NCI-H446 (cell line): ENCODE measurements around the gene HSCB.
"Not testable (repeated sequence)": the region's sequence is repeated elsewhere in the genome, so short reads cannot be mapped to it uniquely, and the experiment has no call there.

Experiments
- DNase-seq, 2 experiments: peaks; one replicate each; lab custom pipeline; 2025; lab: John Stamatoyannopoulos, UW

Gene HSCB

DNA sequence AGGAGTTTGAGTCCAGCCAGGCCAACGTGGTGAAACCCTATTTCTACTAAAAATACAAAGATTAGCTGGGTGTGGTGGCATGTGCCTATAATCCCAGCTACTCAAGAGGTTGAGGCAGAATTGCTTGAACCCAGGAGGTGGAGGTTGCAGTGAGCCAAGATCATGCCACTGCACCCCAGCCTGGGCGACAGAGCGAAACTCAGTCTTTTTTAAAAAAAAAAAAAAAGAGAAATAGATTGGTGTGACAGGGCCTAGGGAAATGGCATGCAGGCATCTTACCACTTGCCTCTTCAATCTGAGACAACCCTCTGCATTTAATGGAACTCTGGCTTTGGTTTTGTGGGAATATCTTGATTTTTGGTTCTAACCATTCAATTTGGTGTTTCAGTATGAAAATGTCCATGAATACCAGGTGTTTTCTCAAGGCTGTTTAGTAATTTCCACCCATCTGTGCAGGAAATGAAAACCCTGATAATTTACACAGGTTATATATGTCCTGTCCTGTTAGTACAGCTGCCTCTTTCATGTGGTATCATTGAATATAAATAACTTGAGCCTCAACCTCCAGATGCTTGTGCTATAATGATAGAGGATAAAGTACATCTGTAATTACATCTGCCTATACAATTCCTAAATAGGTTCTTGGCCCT, 50.1 kb downstream of the HSCB start:
- no peak for DNase-seq

DNA sequence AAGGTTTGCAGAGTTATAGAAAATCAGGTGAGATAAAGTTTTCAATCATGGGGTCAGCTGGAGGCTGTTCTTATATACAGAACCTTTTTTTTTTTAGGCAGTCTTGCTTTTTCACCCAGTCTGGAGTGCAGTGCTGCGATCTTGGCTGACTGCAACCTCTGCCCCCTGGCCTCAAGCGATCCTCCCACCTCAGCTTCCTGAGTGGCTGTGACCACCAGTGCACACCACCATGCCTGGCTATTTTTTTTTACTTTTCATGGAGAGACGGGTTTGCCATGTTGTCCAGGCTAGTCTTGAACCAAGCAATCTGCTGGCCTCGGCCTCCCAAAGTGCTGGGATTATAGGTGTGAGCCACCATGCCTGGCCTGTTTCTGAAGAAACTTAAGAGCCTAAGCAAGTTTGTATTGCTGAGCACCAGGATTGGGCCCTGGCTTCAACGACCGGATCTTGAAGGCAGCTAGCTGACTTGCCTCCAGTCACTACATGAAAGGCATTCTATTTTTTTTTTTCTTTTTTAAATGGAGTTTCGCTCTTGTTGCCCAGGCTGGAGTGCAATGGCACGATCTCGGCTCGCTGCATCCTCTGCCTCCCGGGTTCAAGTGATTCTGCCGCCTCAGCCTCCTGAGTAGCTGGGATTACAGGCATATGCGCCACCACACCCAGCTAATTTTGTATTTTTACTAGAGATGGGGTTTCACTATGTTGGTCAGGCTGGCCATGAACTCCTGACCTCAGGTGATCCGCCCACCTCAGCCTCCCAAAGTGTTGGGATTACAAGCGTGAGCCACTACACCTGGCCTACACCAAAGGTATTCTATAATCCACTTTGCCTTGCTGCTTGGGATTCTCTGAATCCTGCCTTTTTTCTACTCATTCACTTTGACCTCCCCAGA, 50.9 kb downstream of the HSCB start:
- DNase-seq = no peak

DNA sequence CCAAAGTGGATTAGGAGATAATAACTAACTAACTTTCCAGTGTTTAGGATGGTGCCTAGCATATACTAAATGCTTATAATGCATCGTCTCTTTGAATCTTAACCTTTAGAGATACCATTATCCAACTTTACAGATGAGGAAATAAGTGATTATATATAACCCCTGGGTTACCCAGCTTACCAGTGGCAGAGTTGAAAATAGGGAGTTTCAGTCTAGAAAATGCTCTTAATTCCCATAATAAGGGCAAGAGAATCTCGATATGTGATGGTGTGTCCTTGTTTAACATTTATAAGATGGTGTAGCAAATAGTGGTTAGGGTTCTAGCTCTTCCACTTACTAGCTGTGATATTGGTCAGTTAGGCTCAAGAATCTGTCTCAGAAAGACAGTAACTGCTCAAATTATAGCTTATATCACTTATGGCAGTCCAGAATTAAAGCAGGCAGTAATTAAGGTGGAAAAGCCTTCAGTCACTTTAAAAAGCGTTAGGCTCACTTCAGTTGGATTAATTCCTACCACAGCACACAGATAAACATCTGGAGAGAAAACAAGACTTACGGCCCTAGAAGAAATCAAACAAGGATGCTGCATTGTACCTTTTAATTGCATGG, 52.2 kb downstream of the HSCB start:
- no peak for DNase-seq

DNA sequence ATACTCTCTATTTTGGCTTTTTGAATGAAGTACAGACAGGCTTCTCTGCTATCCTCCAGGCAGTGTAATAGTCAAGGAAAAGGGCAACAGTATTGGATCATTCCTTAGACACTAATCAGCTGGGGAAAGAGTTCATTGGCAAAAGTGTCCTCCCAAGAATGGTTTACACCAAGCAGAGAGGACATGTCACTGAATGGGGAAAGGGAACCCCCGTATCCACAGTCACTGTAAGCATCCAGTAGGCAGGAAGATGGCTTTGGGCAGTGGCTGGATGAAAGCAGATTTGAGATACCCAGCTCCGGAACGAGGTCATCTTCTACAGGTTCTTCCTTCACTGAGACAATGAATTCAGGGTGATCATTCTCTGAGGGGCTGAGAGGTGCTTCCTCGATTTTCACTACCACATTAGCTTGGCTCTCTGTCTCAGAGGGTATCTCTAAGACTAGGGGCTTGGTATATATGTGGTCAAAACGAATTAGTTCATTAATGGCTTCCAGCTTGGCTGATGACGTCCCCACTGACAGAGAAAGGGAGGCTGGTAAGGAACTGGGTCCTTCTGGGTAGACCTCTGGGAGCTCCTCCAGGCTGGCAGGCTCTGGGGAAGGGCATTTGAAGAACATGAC, 53.3 kb downstream of the HSCB start:
- no peak for DNase-seq

DNA sequence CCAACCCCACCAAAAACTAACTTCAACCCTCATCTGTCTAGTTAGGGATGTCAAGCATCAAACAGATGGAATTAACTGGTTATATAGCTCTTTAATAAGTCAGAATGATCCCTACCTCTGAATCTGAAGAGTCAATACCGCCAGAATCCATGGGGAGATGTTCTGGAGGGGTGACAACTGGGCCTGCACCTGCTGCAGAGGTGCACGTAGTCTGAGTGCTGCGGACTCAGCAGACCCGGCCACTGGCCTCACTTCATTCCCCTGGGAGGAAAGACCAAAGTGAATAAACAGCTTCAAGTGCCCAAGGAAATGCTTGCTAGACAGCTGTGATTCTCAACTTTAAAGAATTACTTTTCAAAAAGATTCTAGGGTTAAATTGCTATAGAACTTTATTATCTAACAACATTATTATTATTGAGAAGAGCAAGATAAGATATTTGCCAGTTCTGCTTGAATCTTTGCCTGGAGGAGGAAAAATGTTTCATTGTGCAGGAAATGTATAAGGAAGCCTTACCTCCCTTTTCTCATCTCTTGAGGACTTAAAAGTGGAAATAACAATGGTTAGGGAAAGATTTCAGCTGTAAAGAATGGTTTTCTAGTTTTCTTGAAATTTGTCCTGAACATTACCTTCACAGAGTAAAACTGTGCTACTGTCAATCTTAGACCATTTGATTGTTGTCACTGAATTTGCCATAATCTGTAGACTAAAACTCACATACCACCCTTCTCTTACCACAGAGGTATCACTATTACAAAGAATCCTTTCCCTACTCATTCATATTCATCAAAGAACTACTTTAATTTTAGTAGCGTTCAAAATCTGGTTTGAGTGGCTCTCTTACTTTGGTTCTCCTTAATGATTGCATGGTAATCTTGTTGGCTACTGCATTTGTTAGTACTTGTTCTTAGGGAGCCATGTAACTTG, 54.4 kb downstream of the HSCB start:
- DNase-seq = no peak

DNA sequence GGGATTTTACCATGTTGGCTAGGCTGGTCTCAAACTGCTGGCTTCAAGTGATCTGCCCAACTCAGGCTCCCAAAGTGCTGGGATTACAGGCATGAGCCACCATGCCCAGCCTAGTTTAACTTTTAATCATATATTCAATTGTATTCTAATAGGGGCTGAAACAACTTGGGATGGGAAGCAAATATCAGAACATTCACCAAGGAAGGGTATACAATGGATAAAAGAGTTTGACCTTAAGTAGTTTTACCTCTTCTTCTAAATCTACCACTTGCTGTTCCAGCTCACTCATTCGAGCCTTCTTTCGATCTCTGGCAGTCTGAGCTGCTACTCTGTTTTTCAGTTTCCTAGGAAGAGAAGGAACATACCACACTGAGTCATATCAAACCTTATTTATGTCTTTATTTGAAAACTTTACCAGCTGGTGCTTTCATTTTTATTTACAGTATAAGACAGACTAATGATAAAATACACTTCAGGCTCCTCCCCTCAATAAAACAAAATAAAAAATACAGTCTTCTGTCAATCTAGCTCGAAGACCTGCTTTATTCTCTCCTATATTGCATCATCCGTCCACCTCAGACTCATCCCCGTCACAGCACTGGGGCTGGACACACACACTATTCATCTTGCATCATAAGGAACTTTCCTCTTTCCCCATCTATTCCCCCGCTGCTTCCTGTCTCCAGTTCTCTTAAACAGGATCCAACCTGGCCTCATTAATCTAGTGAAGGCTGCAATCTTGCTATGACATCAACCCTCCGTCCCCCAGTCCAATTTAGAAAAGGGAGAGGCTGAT, 57.2 kb downstream of the HSCB start:
- no peak for DNase-seq

DNA sequence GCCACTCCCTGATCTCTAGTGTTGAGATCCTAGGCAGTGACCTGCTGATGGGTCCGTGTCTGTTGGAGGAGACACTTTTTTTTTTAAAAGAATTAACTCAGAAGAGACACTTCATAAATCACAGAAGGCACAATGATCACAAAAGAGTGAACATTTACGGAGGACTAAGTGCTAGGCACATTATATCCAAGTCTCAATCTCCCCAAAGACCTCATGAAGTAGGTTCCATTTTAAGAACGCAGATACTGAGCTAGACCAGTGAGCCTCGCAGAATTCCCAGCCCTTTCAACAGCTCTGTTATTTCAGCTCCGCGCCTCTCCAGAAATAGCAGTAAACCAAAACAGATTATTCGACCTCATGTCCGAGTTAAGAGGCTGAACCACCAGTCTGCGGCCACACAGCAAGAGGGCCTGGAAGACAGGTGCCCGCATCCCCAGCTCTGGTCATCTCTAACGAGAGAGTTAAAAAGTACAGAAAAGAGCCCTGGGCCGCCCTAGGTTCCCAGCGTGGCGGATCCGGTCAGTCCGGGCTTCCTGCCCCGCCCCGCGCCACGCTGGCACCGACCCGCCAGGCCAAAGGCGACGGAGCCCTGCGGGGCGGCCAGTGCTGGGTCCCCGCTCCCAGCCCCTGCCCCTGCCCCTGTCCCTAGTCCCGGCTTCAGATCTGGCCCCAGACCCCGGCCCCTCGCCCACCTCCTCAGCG, 57.9 kb downstream of the HSCB start:
- DNase-seq = peak; percentile 14 to 28

DNA sequence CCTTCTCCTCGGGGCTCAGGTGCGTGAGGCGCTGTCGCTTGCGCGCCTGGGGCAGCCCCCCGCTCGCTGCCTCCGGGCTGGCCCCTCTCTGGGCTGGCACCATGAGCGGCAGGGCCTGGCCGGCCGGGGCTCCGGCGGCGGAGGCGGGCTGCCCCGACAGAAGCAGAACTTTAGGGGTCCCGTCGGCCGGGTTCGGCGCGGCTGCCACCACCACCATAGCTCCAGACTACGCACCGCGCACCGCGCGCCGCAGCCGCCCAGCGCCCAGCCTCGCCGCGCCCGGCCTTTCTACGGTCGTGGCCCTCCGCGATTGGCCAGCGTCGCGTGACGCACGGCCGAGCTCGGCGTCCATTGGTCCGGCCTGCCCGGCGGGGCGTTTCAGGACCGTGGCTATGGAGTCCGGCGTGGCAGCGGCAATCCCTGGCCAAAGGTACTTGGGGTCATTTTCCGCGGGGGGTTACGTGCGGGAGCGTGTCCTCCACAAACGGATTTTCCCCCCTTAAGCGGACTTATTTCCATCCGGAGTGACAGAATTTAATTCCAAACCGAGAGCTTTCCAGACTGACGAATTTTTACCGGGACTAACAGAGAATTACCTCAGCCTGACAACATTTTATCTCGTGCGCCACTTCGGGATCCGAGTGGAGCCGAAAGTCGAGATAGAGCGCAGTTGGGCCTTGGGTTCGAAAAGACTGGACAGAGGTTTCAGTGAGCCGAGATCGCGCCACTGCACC, 58.6 kb downstream of the HSCB start, which contains the start of gene XBP1:
XBP1 (minus strand) TSS at position 262 of the 734 bp plus-strand sequence.
- peak; percentile 86 to 97 for DNase-seq

DNA sequence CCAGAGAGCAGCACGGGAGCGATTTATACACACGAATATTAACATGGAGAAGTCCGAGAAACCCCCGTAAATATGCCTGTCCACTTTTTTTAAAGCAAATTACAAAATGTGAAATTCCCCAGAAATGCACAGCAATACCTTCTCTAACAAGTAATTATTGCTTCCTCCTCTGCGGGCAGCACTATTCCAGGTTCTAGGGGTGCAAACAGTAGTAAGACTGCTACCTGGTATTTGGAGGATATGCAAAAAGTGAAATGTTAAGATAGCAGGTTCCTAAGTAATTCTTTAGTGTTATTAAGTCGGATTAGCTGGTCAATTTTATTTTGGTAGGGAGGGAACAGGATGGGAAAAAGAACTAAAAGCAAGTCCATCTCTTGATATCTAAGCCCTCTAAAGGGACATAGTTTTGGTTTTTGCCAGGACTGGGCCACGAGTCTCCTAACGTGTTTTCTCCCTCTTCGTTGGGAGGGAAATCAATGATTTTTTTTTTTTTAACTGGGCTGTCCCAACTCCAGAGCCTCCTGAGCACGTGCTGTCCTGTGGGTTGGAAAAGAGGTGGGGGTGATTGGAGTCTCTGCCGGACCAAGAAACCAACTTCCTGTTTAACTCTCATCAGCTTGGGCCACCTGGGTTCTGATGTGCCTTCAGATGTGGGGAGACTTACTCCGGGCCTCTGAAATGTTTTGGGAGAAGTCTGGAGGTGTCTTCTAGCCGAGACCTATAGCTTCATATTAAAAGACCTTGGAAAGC, 60.2 kb downstream of the HSCB start:
- DNase-seq = peak in 1 of 2 experiments; percentile 22

DNA sequence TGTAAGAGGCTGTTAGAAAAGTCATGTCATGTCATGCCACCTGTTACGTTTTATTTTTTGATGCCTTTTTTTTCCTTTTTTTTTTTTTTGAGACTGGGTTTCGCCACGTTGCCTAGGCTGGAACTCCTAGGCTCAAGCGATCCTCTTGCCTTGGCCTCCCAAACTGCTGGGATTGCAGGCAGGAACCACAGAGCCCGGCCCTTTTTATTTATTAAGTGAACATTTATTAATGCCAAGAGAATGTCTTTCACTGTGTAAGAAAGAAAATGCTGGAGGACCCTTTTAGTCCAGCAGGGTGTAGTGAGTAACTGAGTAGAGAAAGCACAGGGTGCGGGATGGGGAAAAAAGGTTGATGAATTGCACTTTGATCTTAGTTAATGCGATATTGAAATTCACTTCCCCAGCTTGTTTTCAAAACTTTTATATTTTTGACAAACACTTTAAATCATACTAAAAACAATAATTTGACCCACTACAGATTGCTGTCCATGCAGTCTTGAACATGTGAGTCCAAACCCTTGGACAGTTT, 60.8 kb downstream of the HSCB start:
- DNase-seq = no peak

DNA sequence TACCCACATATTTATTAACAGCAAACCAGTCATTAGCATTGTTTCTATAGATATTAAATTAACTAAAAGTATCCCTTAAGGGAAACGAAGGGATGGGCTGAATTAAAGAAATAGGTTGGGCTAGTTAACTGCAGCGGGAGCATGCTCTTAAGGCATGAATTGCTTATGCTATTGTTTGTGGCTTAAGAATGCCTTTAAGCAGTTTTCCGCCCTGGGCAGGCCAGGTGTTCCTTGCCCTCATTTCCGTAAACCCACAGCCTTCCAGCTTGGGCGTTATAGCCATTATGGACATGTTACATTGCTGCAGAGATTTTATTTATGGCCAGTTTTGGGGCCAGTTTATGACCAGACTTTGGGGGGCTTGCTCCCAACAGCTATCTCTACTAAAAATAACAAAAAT, 63.6 kb downstream of the HSCB start:
- DNase-seq = not testable (repeated sequence)
